A549 (cell line): Measurements from ENCODE around the gene LBR. TPM values are rescaled to one million over a fixed set of nuclear protein-coding genes. Genes with fewer than 3 reads are reported as not detected.

Source experiments
- ATAC-seq, 2 experiments: fragments of 200-7000 bp in 1 of 2; fragments of >200 bp in 1 of 2; cut with Nextera tagmentation in 1 of 2; cut with Tn5 transposase in 1 of 2; 3 replicates each; pipeline versions ENCODE4 v1.8.0 to v1.9.1; 2018 to 2020; ENCODE audit warnings: mild to moderate bottlenecking in 1 of 2, moderate library complexity in 1 of 2
- CTCF ChIA-PET: fragments of 300-600 bp; sonication (Branson Sonifier 250); formaldehyde crosslinking; extraction: SDS; loops from one replicate; lab custom pipeline; 2021; ENCODE audit warnings: antibody characterized with exemption, inconsistent platforms; lab: Yijun Ruan, JAX
- POLR2A ChIA-PET: fragments of 350-600 bp; formaldehyde crosslinking; extraction: SDS; loops from one replicate; lab custom pipeline; 2021; ENCODE audit warnings: antibody characterized with exemption, inconsistent platforms; lab: Yijun Ruan, JAX
- DNase-seq, 2 experiments: peaks; one replicate each; pipeline versions ENCODE4 v3.0.0 to v3.0.0-alpha.2; 2011 to 2016; ENCODE audit warnings: low read depth in 1 of 2, low spot score in 1 of 2
- FAIRE-seq: peaks from 2 replicates; lab custom pipeline; 2011; peaks lifted over from hg19 to GRCh38; lab: Jason Lieb, UNC
- H3K27ac ChIP-seq, 2 experiments: fragments of >200 bp; sonication (Bioruptor Twin); formaldehyde crosslinking; 3 replicates each; pipeline ENCODE4 v1.5.1; 2016 to 2017
- H3K4me1 ChIP-seq: fragments of >200 bp; sonication (Bioruptor Twin); formaldehyde crosslinking; 3 replicates; pipeline ENCODE4 v1.6.1; 2016
- H3K4me2 ChIP-seq: fragments of >200 bp; sonication (Bioruptor Twin); formaldehyde crosslinking; 3 replicates; pipeline ENCODE4 v1.6.1; 2016
- H3K4me3 ChIP-seq: fragments of >200 bp; sonication (Bioruptor Twin); formaldehyde crosslinking; 3 replicates; pipeline ENCODE4 v1.5.1; 2016
- H3K9me3 ChIP-seq: fragments of >200 bp; sonication (Bioruptor Twin); formaldehyde crosslinking; 3 replicates; pipeline ENCODE4 v1.6.1; 2016
- BHLHE40 ChIP-seq: IDR thresholded peaks from 2 replicates; pipeline ENCODE4 v1.6.1; 2012; ENCODE audit warnings: low read depth, low read length, inconsistent platforms
- CEBPB ChIP-seq, 2 experiments: fragments of >200 bp in 1 of 2; sonication (Bioruptor Twin) in 1 of 2; formaldehyde crosslinking in 1 of 2; IDR thresholded peaks; 2 replicates each; pipeline ENCODE4 v1.6.1; 2012 to 2016
- CHD2 ChIP-seq: fragments of 150-350 bp; IDR thresholded peaks from 2 replicates; pipeline ENCODE4 v1.6.1; 2014; ENCODE audit warnings: low read length; ENCODE audit not compliant: partially characterized antibody
- CTCF ChIP-seq: fragments of >200 bp; sonication (Bioruptor Twin); formaldehyde crosslinking; IDR thresholded peaks from 3 replicates; pipeline ENCODE4 v1.5.1; 2016
- EHF ChIP-seq: fragments of 250-450 bp; sonication (Bioruptor Pico); IDR thresholded peaks from 2 replicates; pipeline ENCODE4 v1.5.0; 2020; ENCODE audit warnings: mild to moderate bottlenecking
- EP300 ChIP-seq, 2 experiments: fragments of >200 bp; sonication (Bioruptor Twin); formaldehyde crosslinking; IDR thresholded peaks; 2 replicates in 1 of 2; 3 replicates in 1 of 2; pipeline ENCODE4 v1.6.1; 2016 to 2017
- ESRRA ChIP-seq: fragments of 150-350 bp; IDR thresholded peaks from 2 replicates; pipeline ENCODE4 v1.6.1; 2014; ENCODE audit warnings: mild to moderate bottlenecking, low read length, borderline replicate concordance
- HES2 ChIP-seq: fragments of >200 bp; sonication (Bioruptor Twin); formaldehyde crosslinking; IDR thresholded peaks from 2 replicates; pipeline ENCODE4 v1.6.1; 2016
- HEYL ChIP-seq: fragments of 250-450 bp; sonication (Bioruptor Pico); IDR thresholded peaks from 2 replicates; pipeline ENCODE4 v1.8.0; 2021; ENCODE audit warnings: mild to moderate bottlenecking, moderate library complexity
- HOXB13 ChIP-seq: fragments of 250-450 bp; sonication (Bioruptor Pico); IDR thresholded peaks from 2 replicates; pipeline ENCODE4 v1.5.0; 2020; ENCODE audit warnings: low read depth, mild to moderate bottlenecking, moderate library complexity
- JUNB ChIP-seq: fragments of >200 bp; sonication (Bioruptor Twin); formaldehyde crosslinking; IDR thresholded peaks from 2 replicates; pipeline ENCODE4 v1.6.1; 2016
- KDM1A ChIP-seq: fragments of 200-600 bp; sonication (generic); IDR thresholded peaks from 2 replicates; pipeline ENCODE4 v1.6.1; 2016; ENCODE audit warnings: low read depth, mild to moderate bottlenecking
- MYC ChIP-seq: IDR thresholded peaks from 2 replicates; pipeline ENCODE4 v1.6.1; 2012; ENCODE audit warnings: mild to moderate bottlenecking, inconsistent platforms, low read length, improper control_type of control experiment, borderline replicate concordance
- NFE2L2 ChIP-seq: fragments of 150-350 bp; conservative IDR thresholded peaks from 2 replicates; pipeline ENCODE4 v1.6.1; 2014; ENCODE audit warnings: low read length
- RAD21 ChIP-seq, 2 experiments: fragments of >200 bp in 1 of 2; sonication (Bioruptor Twin) in 1 of 2; formaldehyde crosslinking in 1 of 2; IDR thresholded peaks in 1 of 2; conservative IDR thresholded peaks in 1 of 2; 2 replicates in 1 of 2; 3 replicates in 1 of 2; pipeline ENCODE4 v1.6.1; 2012 to 2018; ENCODE audit warnings: inconsistent platforms in 1 of 2
- RFX5 ChIP-seq: fragments of 450-650 bp; IDR thresholded peaks from 2 replicates; pipeline ENCODE4 v1.7.1; 2014; ENCODE audit warnings: antibody characterized with exemption, mild to moderate bottlenecking, moderate library complexity
- RNF2 ChIP-seq: fragments of 200-600 bp; sonication (generic); IDR thresholded peaks from 2 replicates; pipeline ENCODE4 v1.6.1; 2016; ENCODE audit warnings: low read depth, mild to moderate bottlenecking, antibody characterized with exemption, moderate library complexity, borderline replicate concordance
- SMC3 ChIP-seq: fragments of >200 bp; sonication (Bioruptor Twin); formaldehyde crosslinking; IDR thresholded peaks from 3 replicates; pipeline ENCODE4 v1.6.1; 2018; ENCODE audit warnings: inconsistent platforms
- SREBF2 ChIP-seq: fragments of 450-650 bp; IDR thresholded peaks from 2 replicates; pipeline ENCODE4 v1.6.1; 2014; ENCODE audit warnings: mild to moderate bottlenecking, moderate library complexity
- TFCP2L1 ChIP-seq: fragments of 250-450 bp; sonication (Bioruptor Pico); IDR thresholded peaks from 2 replicates; pipeline ENCODE4 v1.5.0; 2021; ENCODE audit warnings: mild to moderate bottlenecking
- TP53 ChIP-seq: fragments of 250-450 bp; sonication (Bioruptor Pico); IDR thresholded peaks from 2 replicates; pipeline ENCODE4 v1.5.0; 2021; ENCODE audit warnings: mild to moderate bottlenecking, moderate library complexity
- ZNF302 ChIP-seq: fragments of 250-450 bp; sonication (Bioruptor Pico); IDR thresholded peaks from 2 replicates; pipeline ENCODE4 v1.9.0; 2021; ENCODE audit warnings: inconsistent platforms, mild to moderate bottlenecking, moderate library complexity
- ZSCAN20 ChIP-seq: fragments of 250-450 bp; sonication (Bioruptor Pico); IDR thresholded peaks from 2 replicates; pipeline ENCODE4 v1.8.0; 2022; ENCODE audit warnings: mild to moderate bottlenecking, moderate library complexity
- WGBS: methylation state at CpG from one replicate; pipeline ENCODE4 v1.1.6; 2017; ENCODE audit errors: missing lambda C conversion rate; 5-methylcytosine and 5-hydroxymethylcytosine counted together
- polyA plus RNA-seq, 4 experiments: library from polyadenylated mRNA; depleted of rRNA in 3 of 4; stranded (reverse); fragments of >200 nt; fragmentation: RNase III in 1 of 4; extraction: RNeasy Plus Mini Kit Qiagen cat#74134 plus additional on column Dnase treatment in 1 of 4; gene quantifications; 2 replicates in 3 of 4; 3 replicates in 1 of 4; pipeline ENCODE4 v1.2.3, GENCODE V29; 2011 to 2017

Gene LBR
- polyA plus RNA-seq, 2 of the 4 experiments (the other 2 are of a cell fraction) = 40.8 to 68.7 TPM

GRCh38 chr1:225437710-225438437, 10.0 kb upstream of the LBR start:
- FAIRE-seq = no peak
- POLR2A ChIA-PET = interaction anchor here (0.6 kb wide), 1 partner anchor 346 kb away, joined by 3 read pairs; no protein-coding TSS in a partner anchor
- Histone ChIP-seq H3K4me2 (no peak overlapping the region), H3K9me3 (no peaks in the 10 kb centered on the region)
- TF ChIP-seq RFX5 (no peak), CTCF (peak; percentile 39), RAD21 (conservative IDR thresholded peaks at IDR 0.05 in 1 of 2, IDR thresholded peaks at IDR 0.05 in 1 of 2) (peak in 1 of 2 experiments; percentile 53; a peak in 3 of 5 replicates), KDM1A (no peak), ZNF302 (no peak), HES2 (no peak), RNF2 (no peak), CEBPB (IDR thresholded peaks at IDR 0.05) (no peak), SMC3 (peak; percentile 36; the same call in 1 of the 3 replicates)
- TF ChIP-seq, all 56 proteins: peak for 3
- H3K4me1 ChIP-seq = peaks cover 24% of the 10 kb centered on the region
- no peak overlapping the region for H3K27ac ChIP-seq
- CTCF ChIA-PET = interaction anchor here (0.7 to 0.8 kb wide), 2 partner anchors 12 to 38 kb away, joined by 3 to 4 read pairs; no protein-coding TSS in a partner anchor
- DNase-seq (peak in 1 of 2 experiments; percentile 52), ATAC-seq (peak; percentile 61 to 80; a peak in 4 of 6 replicates)
- 81% methylated on average over 5 of the region's 5 CpGs for WGBS
- no peak overlapping the region for H3K4me3 ChIP-seq

DNA sequence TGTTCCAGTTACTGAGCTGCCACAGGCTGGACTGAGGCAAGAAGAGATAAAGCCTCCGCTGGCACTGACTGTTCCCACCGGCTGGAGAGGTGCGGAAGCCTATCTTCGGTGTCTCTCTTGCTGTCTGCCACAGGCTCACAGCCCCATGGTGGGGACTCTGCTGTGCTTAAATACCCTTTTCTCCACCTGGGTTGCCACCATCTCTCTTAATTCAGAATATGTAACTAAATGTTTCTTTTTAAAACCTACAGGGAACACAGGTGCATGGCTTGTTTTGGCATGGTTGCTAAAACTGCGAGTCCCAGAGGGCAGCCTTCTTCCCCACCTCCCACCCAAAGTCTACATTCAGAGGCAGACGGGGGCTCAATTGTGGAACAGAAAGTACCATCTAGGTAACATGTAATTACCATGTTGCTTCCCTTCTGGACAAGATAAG, 8.1 kb upstream of the LBR start:
- ATAC-seq (no peak), FAIRE-seq (no peak), DNase-seq (no peak)
- no peaks in the 10 kb centered on the region for H3K9me3 ChIP-seq
- WGBS = 82% methylated on average over 6 of the region's 6 CpGs
- ChIA-PET CTCF (no interaction called here), POLR2A (no interaction called here)
- no peak overlapping the region for H3K4me3 ChIP-seq
- no peak overlapping the region for H3K4me2 ChIP-seq
- no peak overlapping the region for H3K27ac ChIP-seq
- TF ChIP-seq BHLHE40 (no peak), EHF (CRISPR knock-in tag) (no peak), HOXB13 (no peak), HES2 (no peak), MYC (no peak), SMC3 (no peak), JUNB (no peak), TFCP2L1 (no peak), ZSCAN20 (CRISPR knock-in tag) (no peak), CHD2 (no peak), SREBF2 (no peak), TP53 (CRISPR knock-in tag) (no peak), NFE2L2 (no peak), HEYL (CRISPR knock-in tag) (no peak), EP300 (IDR thresholded peaks at IDR 0.05) (no peak), ESRRA (no peak)
- TF ChIP-seq, all 56 proteins: peak for 0
- H3K4me1 ChIP-seq = peaks cover 9% of the 10 kb centered on the region
